GM20000 (cell line): ENCODE results near the gene TFPI.

Source experiments
- DNase-seq: peaks from one replicate; pipeline ENCODE4 v3.0.0; 2012; ENCODE audit warnings: low spot score
- TF ChIP-seq, protein P1 (sequence below): IDR thresholded peaks from 2 replicates; pipeline ENCODE4 v1.5.1; 2012; ENCODE audit warnings: mild to moderate bottlenecking, control low read depth; ENCODE audit errors: extremely low read depth, missing control alignments

Gene TFPI

GRCh38 chr2:187493877-187494568 lies 60.2 kb downstream of the TFPI start:
- DNase-seq, result no peak
- TF ChIP-seq, protein P1, sequence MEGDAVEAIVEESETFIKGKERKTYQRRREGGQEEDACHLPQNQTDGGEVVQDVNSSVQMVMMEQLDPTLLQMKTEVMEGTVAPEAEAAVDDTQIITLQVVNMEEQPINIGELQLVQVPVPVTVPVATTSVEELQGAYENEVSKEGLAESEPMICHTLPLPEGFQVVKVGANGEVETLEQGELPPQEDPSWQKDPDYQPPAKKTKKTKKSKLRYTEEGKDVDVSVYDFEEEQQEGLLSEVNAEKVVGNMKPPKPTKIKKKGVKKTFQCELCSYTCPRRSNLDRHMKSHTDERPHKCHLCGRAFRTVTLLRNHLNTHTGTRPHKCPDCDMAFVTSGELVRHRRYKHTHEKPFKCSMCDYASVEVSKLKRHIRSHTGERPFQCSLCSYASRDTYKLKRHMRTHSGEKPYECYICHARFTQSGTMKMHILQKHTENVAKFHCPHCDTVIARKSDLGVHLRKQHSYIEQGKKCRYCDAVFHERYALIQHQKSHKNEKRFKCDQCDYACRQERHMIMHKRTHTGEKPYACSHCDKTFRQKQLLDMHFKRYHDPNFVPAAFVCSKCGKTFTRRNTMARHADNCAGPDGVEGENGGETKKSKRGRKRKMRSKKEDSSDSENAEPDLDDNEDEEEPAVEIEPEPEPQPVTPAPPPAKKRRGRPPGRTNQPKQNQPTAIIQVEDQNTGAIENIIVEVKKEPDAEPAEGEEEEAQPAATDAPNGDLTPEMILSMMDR, result no peak

- no peak for DNase-seq
- TF ChIP-seq, protein P1, result no peak
Observed at GRCh38 chr2:187493180-187493579, 61.1 kb downstream of the TFPI start.

DNA sequence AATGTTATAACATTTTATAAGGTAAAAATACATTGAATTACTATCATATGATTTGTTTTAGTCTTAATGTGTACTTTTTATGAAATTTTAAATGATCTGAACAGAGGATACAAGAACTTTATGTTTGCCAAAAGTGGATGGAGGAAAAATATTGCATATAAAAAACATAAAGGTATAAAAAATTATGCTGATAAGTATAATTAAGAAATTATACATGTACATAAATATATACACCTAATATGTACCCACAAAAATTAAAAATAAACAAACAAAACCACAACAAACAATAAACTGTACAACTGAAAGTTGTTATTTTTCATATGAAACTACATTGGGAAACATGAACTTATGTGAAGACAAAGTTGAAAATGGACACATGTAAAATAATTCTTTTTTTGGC lies 68.0 kb downstream of the TFPI start:
- no peak for DNase-seq
- TF ChIP-seq, protein P1, result no peak

- no peak for DNase-seq
- TF ChIP-seq, protein P1, result no peak
Observed at GRCh38 chr2:187485523-187485922, 68.7 kb downstream of the TFPI start.

DNA sequence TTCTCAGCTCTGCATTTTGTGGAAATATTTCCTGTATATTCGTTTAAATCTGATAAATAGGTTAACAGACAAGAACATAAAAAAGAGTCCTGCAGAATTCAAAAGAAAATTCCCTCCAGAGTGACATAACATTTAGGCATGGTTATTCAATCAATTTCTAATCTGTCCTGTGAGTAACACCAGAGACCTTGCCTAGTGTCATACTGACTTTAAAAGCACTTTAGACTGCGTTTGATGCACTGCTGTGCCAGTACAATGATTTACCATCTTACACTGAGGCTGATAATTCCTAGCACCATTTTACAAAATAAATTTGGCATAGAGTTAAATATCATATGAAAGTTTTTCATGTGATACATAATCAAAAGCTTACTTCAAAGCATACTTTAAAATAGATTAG lies 70.7 kb downstream of the TFPI start:
- TF ChIP-seq, protein P1, result no peak

GRCh38 chr2:187482796-187483195 lies 71.4 kb downstream of the TFPI start:
- DNase-seq, result no peak
- TF ChIP-seq, protein P1, result no peak

More for the DNA sequence above, 70.7 kb downstream of the TFPI start:
- DNase-seq, result no peak

DNA sequence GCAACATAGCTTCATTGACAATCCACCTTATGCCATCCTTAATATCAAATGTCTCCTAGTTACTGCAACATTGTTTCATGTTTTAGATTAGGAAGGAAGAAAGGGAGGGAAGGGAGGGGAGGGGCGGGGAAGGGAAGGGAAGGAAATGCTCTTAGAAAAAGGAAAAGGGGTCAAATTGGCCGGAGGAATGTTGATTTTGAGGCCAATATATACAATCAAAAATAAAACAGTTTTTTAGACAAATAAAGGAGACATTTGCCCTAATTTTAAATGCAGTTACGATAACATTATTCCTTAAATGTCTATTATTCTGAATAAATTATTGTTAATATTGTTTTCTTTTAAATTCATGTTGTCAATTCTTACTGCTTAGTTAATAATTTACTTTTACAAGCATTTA lies 72.7 kb downstream of the TFPI start:
- TF ChIP-seq, protein P1, result no peak
- DNase-seq, result no peak
